ENCODE data around the gene COMMD10.

DNA sequence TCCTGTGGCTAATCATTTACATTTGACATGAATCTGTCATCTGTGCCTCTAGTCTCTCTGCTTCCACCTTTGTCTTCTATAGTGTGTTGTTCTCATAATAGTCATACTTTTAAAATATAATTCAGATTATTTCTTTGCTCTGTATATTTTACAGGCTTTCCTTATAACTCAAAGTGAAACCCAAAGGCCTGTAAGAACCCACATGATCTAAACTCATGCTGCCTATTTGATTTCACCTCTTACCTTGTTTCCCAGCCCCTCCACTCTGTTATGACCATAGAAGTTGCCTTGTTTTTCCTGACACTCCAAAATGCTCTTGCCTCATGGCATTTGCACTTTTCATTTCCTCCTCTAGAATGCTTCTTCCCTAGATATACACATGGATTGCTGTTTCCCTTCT, 74.2 kb downstream of the COMMD10 start:
- TF ChIP-seq, protein P1, sequence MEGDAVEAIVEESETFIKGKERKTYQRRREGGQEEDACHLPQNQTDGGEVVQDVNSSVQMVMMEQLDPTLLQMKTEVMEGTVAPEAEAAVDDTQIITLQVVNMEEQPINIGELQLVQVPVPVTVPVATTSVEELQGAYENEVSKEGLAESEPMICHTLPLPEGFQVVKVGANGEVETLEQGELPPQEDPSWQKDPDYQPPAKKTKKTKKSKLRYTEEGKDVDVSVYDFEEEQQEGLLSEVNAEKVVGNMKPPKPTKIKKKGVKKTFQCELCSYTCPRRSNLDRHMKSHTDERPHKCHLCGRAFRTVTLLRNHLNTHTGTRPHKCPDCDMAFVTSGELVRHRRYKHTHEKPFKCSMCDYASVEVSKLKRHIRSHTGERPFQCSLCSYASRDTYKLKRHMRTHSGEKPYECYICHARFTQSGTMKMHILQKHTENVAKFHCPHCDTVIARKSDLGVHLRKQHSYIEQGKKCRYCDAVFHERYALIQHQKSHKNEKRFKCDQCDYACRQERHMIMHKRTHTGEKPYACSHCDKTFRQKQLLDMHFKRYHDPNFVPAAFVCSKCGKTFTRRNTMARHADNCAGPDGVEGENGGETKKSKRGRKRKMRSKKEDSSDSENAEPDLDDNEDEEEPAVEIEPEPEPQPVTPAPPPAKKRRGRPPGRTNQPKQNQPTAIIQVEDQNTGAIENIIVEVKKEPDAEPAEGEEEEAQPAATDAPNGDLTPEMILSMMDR (IDR thresholded peaks at IDR 0.05), result no peak
- TF ChIP-seq POLR2A (IDR thresholded peaks at IDR 0.05), result no peak

Measured in adrenal gland (tissue), 5 donors.